ENCODE measurements around the gene CD28.

DNA sequence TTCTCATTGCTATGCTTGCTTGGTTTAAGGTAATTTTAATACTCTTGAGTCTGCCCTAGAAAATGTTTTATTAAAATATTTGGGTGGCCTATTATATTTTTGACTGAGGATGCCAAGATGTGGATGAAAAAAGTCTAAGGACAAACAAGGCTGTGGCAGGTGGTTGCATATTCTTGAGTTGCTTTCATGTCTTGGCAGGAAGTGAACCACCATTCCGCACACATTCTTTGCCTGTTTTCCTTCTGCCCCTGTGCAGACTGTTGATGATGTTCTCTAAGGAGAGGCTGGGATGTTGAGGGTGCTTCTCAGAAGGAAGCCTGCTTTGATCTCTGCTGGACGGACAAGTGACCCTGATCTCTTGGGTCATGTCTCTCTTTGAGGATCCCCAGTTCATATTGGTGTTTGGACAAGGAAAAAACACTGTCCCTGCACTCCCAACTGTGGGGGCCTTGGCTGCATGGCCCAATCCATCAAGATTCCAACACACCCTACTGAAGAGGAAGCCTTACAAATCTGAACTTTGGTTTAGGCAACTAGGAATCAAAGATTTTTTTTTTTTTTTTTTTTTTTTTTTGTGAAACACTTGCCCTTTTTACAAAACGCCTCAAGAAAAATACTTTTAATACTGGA lies 45.0 kb upstream of the CD28 start:
- TF ChIP-seq EZH2 (IDR thresholded peaks at IDR 0.05; ENCODE audit: borderline replicate concordance, low read depth, low read length, severe bottlenecking) = no peak
- TF ChIP-seq, protein P1, sequence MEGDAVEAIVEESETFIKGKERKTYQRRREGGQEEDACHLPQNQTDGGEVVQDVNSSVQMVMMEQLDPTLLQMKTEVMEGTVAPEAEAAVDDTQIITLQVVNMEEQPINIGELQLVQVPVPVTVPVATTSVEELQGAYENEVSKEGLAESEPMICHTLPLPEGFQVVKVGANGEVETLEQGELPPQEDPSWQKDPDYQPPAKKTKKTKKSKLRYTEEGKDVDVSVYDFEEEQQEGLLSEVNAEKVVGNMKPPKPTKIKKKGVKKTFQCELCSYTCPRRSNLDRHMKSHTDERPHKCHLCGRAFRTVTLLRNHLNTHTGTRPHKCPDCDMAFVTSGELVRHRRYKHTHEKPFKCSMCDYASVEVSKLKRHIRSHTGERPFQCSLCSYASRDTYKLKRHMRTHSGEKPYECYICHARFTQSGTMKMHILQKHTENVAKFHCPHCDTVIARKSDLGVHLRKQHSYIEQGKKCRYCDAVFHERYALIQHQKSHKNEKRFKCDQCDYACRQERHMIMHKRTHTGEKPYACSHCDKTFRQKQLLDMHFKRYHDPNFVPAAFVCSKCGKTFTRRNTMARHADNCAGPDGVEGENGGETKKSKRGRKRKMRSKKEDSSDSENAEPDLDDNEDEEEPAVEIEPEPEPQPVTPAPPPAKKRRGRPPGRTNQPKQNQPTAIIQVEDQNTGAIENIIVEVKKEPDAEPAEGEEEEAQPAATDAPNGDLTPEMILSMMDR (IDR thresholded peaks at IDR 0.05; ENCODE audit: borderline replicate concordance, extremely low read depth, low read length, poor library complexity, severe bottlenecking) = no peak

All from DND-41 (cell line).